GM10248 (cell line): ENCODE results near the gene NFIB.

Experiments
- CTCF ChIA-PET: fragments of 300-600 bp; sonication (Branson Sonifier 250); formaldehyde crosslinking; extraction: SDS; loops from one replicate; lab custom pipeline; 2021; ENCODE audit warnings: antibody characterized with exemption; lab: Yijun Ruan, JAX
- POLR2A ChIA-PET: fragments of 350-650 bp; sonication (Branson Sonifier 250); formaldehyde crosslinking; extraction: SDS; loops from one replicate; lab custom pipeline; 2020; ENCODE audit warnings: antibody characterized with exemption; lab: Yijun Ruan, JAX
- DNase-seq: peaks from one replicate; pipeline ENCODE4 v3.0.0; 2012; ENCODE audit errors: extremely low spot score
- CTCF ChIP-seq: IDR thresholded peaks from 2 replicates; pipeline ENCODE4 v1.5.1; 2012; ENCODE audit warnings: mild to moderate bottlenecking, low read depth; ENCODE audit errors: extremely low read depth, missing control alignments, control extremely low read depth

NFIB gene

GRCh38 chr9:14146201-14146874 is 167.6 kb downstream of the NFIB start:
- no peak for DNase-seq
- CTCF ChIA-PET, result interaction anchor here (2.4 kb wide), 1 partner anchor 11 kb away, joined by 7 read pairs; no protein-coding TSS in a partner anchor
- TF ChIP-seq CTCF, result no peak
- POLR2A ChIA-PET, result no interaction called here

- ChIA-PET CTCF (interaction anchor here (2.4 kb wide), 1 partner anchor 9 kb away, joined by 7 read pairs; no protein-coding TSS in a partner anchor), POLR2A (no interaction called here)
- TF ChIP-seq CTCF, result no peak
- DNase-seq, result no peak
These were observed 169.7 kb downstream of the NFIB start for GRCh38 chr9:14144215-14144614.

- CTCF ChIA-PET, result no interaction called here
- no peak for TF ChIP-seq CTCF
- POLR2A ChIA-PET, result no interaction called here
- DNase-seq, result no peak
These were observed 172.2 kb downstream of the NFIB start for GRCh38 chr9:14141699-14142098.

- DNase-seq, result no peak
- ChIA-PET CTCF (interaction anchor here (1.3 to 1.5 kb wide), 3 partner anchors 10 to 127 kb away, joined by 3 to 6 read pairs (median 4); no protein-coding TSS in a partner anchor), POLR2A (no interaction called here)
- no peak for TF ChIP-seq CTCF
These were observed 173.7 kb downstream of the NFIB start for GRCh38 chr9:14140096-14140697.

GRCh38 chr9:14139287-14139686 is 174.7 kb downstream of the NFIB start:
- no peak for DNase-seq
- ChIA-PET POLR2A (no interaction called here), CTCF (interaction anchor here (1.2 to 1.5 kb wide), 3 partner anchors 9 to 126 kb away, joined by 3 to 6 read pairs (median 3); no protein-coding TSS in a partner anchor)
- TF ChIP-seq CTCF, result no peak

GRCh38 chr9:14136646-14137370 is 177.1 kb downstream of the NFIB start:
- POLR2A ChIA-PET, result no interaction called here
- no peak for TF ChIP-seq CTCF

More at GRCh38 chr9:14136646-14137370, 177.1 kb downstream of the NFIB start:
- DNase-seq, result no peak
- CTCF ChIA-PET, result interaction anchor here (1.0 kb wide), 1 partner anchor 9 kb away, joined by 4 read pairs; no protein-coding TSS in a partner anchor
